Spleen (tissue), 7 donors: ENCODE measurements around the gene CERS1.

Experiments
- POLR2AphosphoS5 ChIP-seq, 3 donors: sonication (generic); formaldehyde crosslinking; IDR thresholded peaks; one replicate each; pipeline ENCODE4 v1.5.1; 2017; ENCODE audit warnings: antibody characterized with exemption in 3 of 3
- TF ChIP-seq, protein P1 (sequence below), 11 experiments: fragments of 200-600 bp in 7 of 11; fragments of 450-650 bp in 4 of 11; sonication (generic) in 4 of 11; IDR thresholded peaks in 8 of 11; conservative IDR thresholded peaks in 3 of 11; 1 replicate in 7 of 11; 2 replicates in 4 of 11; pipeline versions ENCODE4 v1.4.0 to v1.8.0; 2016 to 2021; ENCODE audit warnings: antibody characterized with exemption in 11 of 11, inconsistent platforms in 4 of 11, mild to moderate bottlenecking in 1 of 11
- donor health status: DM: no; HTN: no; CAD: no; lungs with moderate emphysema.
- donor health status: DM: no; HTN: no; CAD: no.
- donor health status: DM: no; HTN: no; CAD: no.

- TF ChIP-seq, protein P1, sequence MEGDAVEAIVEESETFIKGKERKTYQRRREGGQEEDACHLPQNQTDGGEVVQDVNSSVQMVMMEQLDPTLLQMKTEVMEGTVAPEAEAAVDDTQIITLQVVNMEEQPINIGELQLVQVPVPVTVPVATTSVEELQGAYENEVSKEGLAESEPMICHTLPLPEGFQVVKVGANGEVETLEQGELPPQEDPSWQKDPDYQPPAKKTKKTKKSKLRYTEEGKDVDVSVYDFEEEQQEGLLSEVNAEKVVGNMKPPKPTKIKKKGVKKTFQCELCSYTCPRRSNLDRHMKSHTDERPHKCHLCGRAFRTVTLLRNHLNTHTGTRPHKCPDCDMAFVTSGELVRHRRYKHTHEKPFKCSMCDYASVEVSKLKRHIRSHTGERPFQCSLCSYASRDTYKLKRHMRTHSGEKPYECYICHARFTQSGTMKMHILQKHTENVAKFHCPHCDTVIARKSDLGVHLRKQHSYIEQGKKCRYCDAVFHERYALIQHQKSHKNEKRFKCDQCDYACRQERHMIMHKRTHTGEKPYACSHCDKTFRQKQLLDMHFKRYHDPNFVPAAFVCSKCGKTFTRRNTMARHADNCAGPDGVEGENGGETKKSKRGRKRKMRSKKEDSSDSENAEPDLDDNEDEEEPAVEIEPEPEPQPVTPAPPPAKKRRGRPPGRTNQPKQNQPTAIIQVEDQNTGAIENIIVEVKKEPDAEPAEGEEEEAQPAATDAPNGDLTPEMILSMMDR (IDR thresholded peaks at IDR 0.05 in 8 of 11, conservative IDR thresholded peaks at IDR 0.05 in 3 of 11): peak in 3 of 11 experiments; percentile 24 to 40 (median 36)
- TF ChIP-seq POLR2AphosphoS5 (IDR thresholded peaks at IDR 0.05): peak; percentile 86 to 91 (median 90)
Observed at GRCh38 chr19:18831524-18832305, 64.2 kb downstream of the CERS1 start, which contains the start of gene UPF1.
